ENCODE measurements around the gene RBM7.

DNA sequence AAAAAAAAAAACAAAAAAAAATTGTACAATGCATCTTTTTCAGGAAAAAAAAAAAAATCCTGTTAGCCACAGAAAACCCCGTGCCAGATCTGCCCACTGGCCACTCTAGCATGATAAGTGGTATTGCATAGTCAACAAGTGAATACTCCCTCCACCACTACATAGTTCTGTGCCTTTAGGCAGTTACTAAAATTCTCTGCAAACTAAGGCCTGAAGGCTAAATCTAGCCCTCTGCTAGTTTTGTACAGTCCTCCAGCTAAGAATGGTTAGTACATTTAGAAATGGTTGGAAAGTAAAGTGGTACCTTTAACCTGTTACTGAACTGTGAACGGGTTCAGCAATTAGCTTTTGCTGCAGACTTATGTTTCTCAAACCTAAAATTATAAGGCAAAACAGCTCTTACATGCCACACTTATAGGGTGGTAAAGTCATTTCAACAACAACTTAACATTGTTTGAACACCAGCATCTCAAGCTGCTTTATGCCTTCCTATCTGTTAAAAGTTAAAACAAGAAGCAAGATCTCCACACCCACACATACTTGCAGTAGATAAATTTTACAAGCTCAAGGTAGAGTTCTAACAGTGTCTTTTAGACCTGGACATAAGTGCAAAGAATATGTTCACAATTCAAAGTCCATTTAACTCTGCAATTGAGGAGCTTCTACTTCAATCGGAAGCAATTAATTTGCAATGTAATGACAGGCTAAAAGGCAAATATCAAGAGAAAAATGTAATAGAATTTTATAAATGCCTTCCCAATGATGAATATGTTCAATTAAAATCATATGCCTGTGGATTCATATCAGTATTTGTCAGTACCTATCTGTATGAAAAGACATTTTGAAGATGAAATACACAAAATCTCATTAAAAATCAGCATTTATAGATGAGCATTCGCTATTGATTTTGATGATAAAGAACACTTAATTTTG, 7.5 kb upstream of the RBM7 start:
- TF ChIP-seq, protein P1, sequence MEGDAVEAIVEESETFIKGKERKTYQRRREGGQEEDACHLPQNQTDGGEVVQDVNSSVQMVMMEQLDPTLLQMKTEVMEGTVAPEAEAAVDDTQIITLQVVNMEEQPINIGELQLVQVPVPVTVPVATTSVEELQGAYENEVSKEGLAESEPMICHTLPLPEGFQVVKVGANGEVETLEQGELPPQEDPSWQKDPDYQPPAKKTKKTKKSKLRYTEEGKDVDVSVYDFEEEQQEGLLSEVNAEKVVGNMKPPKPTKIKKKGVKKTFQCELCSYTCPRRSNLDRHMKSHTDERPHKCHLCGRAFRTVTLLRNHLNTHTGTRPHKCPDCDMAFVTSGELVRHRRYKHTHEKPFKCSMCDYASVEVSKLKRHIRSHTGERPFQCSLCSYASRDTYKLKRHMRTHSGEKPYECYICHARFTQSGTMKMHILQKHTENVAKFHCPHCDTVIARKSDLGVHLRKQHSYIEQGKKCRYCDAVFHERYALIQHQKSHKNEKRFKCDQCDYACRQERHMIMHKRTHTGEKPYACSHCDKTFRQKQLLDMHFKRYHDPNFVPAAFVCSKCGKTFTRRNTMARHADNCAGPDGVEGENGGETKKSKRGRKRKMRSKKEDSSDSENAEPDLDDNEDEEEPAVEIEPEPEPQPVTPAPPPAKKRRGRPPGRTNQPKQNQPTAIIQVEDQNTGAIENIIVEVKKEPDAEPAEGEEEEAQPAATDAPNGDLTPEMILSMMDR (CRISPR knock-in tag; IDR thresholded peaks at IDR 0.05) = no peak
- no peak for TF ChIP-seq NFATC3 (CRISPR knock-in tag; IDR thresholded peaks at IDR 0.05)
- no peak for TF ChIP-seq ZNF350 (CRISPR knock-in tag; IDR thresholded peaks at IDR 0.05; ENCODE audit: borderline replicate concordance, low read depth)
- TF ChIP-seq ELF1 (CRISPR knock-in tag; IDR thresholded peaks at IDR 0.05) = no peak
- no peak for TF ChIP-seq CBFB (CRISPR knock-in tag; IDR thresholded peaks at IDR 0.05)
- TF ChIP-seq RBAK (CRISPR knock-in tag; IDR thresholded peaks at IDR 0.05) = no peak
- no peak for TF ChIP-seq SMAD1 (CRISPR knock-in tag; IDR thresholded peaks at IDR 0.05; ENCODE audit: borderline replicate concordance, low read depth)
- TF ChIP-seq TMF1 (CRISPR knock-in tag; IDR thresholded peaks at IDR 0.05; ENCODE audit: low read depth) = no peak
- TF ChIP-seq KAT8 (CRISPR knock-in tag; IDR thresholded peaks at IDR 0.05) = no peak
